HG02623 (cell line): ENCODE data around the gene DHRS7B.
A peak's percentile ranks its signal among the peaks of the same experiment; 100 is the strongest.
"Not testable (repeated sequence)": the region's sequence is repeated elsewhere in the genome, so short reads cannot be mapped to it uniquely, and the experiment has no call there.

Source experiments
- ATAC-seq: cut with Tn5 transposase; IDR thresholded peaks from one replicate; pipeline ENCODE4 v1.9.1; 2021; ENCODE audit warnings: moderate library complexity; ENCODE audit not compliant: unreplicated experiment

DHRS7B gene, protein sequence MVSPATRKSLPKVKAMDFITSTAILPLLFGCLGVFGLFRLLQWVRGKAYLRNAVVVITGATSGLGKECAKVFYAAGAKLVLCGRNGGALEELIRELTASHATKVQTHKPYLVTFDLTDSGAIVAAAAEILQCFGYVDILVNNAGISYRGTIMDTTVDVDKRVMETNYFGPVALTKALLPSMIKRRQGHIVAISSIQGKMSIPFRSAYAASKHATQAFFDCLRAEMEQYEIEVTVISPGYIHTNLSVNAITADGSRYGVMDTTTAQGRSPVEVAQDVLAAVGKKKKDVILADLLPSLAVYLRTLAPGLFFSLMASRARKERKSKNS

DNA sequence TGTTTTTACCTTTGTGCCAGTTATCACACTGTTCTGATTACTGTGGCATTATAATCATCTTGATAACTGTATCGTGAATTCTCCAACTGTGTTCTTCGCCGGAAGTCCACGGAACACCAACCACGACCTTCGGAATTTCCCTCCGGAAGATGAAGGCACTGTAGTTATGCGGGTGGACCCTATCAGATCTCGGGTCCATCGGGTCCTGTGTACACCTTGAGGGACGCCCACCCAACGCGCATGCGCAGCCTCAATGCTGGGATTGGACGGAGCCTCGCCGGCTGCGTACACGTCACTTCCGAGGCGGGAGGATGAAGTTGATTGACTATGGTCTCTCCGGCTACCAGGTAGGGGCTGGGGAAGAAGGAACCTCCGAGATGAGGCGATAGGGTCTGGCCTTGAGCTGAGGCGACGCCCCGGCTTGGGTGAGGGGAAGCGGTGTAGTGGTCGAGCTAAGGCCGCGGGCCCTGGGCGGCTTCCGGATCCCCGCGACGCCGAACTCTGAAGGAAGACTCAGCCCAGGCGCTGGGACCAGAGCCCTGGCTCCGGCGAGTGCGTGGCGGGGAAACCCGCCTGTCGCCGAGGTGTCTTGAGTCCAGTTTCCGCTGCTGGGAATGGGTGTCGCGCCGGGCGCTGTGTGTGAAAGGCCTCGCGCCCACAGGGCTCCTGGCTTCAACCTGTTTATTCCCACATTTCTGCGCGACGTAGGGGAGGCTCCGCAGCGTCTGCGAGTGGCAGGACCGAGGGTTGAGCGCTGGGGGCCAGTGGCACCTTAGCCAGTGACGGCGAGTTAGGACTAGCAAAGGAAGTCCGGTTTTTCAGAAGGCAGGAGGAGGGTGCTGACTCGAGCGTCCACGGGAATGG, at the start of gene DHRS7B:
TSS of gene DHRS7B (plus strand) at position 320 of the 864 bp plus-strand sequence. CDS start at position 328, 8 bp downstream.
- ATAC-seq = peak; percentile 97

DNA sequence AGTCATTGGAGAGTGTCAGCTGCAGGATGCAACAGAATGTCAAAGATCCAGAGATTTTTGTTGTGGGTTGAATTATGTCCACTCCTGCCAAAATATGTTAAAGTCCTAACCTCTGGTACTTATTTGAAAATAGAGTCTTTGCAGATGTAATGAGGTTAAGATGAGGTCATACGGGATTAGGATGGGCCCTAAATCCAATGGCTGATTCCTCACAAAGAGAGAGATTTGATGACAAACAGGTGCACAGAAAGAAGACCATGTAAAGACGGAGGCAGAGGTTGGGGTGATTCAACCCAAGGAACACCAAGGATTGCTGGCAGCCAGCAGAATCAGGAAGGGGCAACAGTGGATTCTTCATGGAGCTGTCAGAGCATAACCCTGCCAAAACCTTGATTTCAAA, 49.5 kb upstream of the DHRS7B start:
- ATAC-seq = no peak

DNA sequence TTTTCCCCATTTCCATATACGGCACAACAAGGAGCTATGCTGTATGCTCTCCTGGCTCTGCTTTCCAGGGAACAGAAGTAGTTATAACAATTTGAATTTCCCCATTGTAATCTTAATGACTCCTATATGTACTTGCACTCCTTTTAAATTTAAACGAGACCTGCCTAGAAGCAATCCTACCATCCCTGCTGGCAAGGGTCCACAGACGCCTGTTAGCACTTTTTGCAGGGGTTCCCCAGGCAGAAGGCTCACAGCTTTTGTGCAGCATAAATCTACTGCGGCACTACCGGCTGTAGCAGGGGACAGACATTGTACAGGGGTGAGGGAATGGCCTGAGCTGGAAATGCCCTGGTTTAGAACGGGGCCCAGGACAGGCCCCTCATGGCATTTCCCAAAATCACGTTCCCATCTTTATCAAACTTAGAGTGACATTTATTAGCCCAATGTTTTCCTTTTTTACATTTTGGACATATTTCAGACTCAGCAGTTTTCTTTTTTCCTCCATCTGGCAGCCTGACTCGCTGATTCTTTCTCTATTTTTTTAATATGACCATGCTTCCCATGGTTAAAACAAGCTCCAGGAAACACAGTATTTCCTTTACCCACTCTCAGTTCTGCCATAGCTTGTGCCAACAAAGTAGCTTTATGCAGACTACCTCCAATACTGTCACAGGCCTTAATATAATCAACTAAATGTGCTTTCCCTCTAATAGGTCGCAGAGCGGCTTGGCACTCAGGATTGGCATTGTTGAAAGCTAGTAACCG, 48.6 kb upstream of the DHRS7B start:
- ATAC-seq = no peak

DNA sequence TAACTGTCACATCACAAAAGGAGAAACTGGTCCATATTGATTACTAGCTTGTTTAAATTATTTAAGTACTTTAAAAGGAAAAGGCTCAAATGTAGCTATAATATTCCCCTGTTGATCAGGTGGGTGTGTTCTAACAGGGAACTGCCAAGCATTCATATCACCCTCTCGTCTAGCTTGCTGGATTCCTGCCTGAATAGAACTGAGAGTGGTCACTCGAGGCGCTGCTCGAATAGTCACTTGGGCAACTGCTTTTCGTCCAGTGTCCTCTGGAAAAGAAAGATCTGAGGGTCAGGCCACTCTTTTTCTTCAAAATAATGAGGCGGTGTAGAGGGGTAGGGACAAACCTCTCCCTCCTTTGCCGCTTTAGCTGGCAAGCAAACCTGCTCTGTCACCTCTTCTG, 47.6 kb upstream of the DHRS7B start:
- no peak for ATAC-seq

DNA sequence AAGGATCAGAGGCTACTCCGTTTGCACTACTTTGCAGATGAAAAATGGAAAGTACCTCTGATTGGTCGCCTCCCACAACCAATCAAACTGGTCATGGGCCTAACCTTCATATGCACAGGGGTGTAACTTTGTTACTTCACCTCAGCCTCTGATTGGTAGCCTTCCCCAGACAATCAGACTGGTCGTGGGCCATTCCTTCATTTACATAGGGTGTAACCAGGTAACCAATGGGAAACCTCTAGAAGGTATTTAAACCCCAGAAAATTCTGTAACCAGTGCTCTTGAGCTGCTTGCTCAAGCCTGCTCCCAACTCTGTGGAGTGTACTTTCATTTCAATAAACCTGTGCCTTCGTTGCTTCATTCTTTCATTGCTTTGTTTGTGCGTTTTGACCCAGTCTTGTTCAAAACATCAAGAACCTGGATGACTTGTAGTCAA, 44.7 kb upstream of the DHRS7B start:
- ATAC-seq = no peak

DNA sequence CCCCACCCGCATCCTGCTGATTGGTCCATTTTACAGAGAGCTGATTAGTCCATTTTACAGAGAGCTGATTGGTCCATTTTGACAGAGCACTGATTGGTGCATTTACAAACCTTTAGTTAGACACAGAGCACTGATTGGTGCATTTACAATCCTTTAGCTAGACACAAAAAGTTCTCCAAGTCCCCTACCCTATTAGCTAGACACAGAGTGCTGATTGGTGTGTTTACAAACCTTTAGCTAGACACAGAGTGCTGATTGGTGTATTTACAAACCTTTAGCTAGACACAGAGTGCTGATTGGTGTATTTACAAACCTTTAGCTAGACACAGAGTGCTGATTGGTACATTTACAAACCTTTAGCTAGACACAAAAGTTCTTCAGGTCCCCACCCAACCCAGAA, 41.5 kb upstream of the DHRS7B start:
- ATAC-seq = not testable (repeated sequence)

DNA sequence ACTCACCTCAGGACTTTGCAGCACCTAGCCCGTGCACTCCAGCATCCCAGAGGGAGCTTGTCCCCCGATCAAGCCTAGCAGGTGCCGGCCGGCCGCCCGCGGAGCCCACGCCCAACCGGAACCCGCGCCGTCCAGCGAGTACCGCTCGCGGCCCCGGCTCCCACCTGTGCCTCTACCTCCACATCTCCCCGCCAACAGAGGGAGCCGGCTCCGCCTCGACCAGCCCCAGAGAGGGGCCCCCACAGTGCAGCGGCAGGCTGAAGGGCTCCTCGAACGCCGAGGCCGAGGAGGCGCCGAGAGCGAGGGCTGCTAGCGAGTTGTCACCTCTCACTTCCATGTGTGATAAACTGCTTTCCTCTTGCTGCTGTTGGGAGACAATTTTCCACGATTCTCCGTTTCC, 41.1 kb upstream of the DHRS7B start:
- ATAC-seq = no peak

DNA sequence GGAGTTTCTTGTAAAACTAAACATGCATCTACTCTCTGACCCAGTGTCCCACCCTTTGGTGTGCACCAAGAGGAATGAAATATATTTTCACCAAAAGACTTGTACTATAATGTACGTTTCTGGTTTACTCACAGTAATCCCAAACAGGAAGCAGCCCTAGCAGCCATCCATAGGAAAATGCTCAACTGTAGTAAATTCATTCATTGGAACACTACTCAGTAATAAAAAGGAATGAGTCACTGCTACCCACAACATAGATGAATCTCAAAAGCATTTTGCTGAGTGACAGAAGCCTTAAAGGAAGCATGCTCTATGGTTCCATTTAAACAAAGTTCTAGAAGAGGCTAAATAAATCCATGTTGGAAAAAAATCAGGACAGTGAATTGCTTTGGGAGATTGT, 37.6 kb upstream of the DHRS7B start:
- no peak for ATAC-seq

DNA sequence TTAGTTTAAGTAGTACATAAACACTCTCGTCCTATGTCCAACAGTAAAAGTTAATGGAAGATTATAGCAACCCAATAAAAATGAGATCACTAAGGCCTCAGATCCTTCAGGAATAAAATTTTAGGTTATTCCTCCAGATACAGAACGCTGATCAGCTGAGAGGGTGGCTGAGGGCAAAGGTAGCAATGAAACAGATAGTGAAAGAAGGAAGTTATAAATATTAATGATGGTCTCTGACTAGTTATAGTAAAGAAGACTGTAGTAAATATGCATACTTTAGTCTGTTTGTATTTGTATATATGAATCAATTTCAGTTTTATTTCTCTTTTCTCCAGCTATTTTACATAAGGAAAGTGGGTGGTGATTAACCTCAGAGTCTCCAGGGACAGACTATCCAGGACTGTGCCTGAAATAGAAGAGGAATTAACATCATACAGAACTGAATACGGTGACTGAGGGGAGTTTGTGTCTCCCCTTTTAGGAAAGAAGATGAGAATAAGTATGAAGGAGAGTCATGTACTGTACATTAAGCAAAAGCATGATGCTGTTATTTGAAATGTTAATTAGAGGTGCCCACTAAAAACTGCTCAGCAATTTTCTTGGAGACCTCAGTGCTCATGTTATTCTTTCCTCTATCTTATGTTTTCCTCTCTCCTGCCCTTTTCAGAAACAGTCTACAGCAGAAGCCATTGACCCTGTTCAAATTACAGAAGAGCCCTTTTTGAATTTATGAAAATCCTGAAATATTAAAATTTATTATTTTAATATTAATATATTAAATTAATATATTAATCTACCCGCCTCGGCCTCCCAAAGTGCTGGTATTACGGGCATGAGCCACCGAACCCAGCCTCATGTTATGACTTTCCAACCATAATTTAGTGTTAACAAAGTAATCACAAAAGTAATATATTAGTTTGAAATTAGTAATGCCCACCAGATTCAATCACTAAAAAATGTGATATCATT, 36.5 kb upstream of the DHRS7B start:
- ATAC-seq = no peak

DNA sequence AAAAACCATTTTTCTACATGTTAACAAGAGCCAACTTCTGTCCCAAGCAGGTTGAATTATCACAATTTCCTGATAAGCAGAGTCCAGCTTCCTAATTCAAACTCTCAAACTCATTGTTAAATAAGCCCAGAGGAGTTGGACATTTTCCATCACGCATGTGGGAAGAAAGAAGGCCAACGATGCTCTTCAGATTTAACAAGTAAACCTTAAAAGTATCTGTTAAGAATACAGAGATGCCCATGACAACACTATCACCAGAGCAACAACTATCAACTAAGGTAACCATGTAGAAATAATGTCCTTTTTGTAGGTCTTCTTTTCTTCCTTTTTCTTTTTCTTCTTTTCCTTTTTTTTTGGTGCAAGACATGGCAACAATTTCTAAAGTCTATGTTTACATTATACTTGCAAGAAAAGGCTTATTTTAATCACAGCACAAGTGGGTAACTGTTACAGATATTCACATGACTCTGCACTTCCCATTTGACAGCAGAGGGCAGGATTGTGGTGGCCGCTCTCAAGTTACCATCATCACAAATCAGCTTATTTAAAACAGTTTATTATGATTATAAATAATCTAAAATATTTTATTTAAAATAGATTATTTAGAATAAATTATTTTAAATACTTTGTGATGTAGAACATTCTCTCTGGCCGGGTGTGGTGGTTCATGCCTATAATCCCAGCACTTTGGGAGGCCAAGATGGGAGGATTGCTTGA, 35.7 kb upstream of the DHRS7B start:
- ATAC-seq = no peak

DNA sequence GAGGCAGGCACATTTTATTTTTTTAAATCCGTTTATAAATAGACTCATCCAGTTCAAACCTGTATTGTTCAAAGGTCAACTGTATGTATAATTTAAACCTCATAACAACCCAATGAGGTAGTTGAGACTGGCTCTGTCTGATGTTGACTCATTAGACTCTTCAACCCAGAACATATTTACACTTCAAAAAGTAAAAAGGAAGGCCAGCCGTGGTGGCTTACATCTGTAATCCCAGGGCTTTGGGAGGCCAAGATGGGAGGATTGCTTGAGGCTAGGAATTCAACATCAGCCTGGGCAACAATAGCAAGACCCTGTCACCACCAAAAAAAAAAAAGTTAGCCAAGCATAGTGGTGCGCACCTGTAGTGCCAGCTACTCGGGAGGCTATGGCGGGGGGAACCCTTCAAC, 32.5 kb upstream of the DHRS7B start:
- no peak for ATAC-seq

DNA sequence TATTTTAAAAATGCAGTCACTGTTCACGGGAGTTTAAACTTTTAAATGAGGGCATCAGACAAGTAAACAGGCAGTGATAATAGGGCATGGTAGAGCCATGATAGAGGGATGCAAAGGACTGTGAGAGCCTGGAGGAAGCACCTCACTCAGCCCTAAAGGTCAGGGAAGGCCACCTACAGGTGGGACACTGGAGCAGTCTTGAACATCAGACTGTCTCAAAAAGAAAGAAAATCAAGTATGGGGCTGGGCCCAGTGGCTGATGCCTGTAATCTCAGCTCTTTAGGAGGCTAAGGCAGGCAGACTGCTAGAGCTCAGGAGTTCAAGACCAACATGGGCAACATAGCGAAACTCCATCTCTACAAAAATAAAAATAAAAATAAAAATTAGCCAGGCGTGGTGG, 31.0 kb upstream of the DHRS7B start:
- ATAC-seq = no peak

DNA sequence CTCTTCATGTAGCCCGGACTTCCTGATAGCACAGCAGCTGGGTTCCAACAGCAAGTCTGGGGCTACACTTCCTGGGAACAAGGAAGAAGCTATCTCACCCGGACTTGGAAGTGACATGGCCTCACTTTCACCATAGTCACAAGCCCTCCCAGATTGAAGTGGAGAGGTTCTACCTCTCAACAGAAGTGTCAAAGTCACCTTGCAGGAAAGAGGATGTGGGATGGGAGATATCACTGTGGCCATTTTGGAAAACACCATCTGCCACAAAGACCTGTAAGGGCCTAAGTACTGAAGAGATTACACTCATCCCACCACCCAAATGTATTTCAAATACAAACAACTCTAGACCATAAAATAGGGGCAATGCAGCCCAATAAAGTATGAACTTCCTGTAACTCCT, 29.9 kb upstream of the DHRS7B start:
- no peak for ATAC-seq

DNA sequence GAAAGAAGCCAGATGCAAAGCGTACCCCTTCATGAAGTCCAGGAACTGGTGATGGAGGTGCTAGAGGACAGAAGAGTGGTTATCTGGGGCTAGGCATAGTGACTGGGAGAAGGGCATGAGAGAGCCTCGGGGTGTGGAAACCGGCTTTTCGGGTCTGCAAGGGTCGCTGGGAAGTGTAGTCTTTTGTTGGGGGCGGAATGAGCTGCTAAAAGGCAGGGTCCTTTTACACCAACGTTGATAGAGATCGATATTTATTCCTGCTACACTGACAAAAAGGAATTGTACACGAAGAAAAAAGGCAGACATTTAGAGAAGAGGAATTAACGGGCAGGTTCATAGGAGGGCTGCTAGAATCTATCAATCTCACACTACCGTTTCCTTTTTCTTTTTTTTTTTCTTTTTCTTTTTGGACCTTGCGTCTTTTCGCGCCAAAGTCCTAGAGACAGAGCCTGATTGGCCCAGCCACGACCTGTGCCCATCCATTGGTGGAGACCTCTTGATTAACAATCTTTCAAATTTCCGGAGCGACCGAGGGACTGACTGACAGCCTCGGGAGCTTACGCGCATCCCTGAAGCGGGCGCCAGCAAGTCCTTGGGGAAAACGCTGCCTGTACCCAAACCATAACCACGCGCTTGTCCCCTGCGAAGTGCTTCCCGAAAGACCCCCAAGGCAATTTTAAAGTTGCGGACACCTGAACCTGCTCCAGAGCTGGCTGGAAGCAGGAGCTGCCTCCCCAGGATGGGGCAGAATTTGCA, 27.7 kb upstream of the DHRS7B start:
- ATAC-seq = peak; percentile 94

DNA sequence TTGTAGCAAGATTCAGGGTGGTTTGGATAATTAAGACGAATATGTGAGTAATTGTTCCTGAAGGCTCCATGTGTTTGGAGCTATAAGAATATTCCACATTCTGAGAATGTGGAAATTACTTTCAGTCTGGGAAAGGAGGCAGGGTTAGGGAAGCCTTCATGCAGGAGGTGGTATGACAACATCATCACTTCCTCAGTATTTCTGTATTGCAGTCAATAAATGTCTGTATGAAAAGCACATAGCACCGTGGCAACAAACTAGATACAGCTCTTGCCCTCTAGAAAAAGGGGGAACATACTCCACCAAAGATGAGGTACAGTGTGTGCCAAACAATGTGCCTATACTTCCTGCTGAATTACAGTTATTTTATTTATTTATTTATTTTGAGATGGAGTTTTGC, 26.1 kb upstream of the DHRS7B start:
- ATAC-seq = no peak

DNA sequence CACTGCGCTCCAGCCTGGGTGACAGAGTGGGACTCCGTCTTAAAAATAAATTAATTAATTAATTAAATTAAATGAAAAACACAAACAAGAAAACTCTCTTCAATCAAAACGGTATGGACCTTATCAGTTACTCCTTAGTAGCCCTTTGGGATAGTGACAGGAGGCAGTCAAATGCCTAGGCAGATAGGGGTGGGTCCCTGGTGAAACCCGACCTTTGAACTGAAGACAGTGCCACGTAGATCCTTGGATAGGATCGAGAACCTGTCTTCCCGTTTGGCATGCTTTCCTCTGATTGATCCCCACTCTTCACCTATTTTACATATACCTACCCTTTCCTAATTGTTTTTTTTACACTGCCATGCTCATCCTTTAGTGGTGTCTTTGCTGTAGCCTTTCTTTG, 22.2 kb upstream of the DHRS7B start:
- no peak for ATAC-seq

DNA sequence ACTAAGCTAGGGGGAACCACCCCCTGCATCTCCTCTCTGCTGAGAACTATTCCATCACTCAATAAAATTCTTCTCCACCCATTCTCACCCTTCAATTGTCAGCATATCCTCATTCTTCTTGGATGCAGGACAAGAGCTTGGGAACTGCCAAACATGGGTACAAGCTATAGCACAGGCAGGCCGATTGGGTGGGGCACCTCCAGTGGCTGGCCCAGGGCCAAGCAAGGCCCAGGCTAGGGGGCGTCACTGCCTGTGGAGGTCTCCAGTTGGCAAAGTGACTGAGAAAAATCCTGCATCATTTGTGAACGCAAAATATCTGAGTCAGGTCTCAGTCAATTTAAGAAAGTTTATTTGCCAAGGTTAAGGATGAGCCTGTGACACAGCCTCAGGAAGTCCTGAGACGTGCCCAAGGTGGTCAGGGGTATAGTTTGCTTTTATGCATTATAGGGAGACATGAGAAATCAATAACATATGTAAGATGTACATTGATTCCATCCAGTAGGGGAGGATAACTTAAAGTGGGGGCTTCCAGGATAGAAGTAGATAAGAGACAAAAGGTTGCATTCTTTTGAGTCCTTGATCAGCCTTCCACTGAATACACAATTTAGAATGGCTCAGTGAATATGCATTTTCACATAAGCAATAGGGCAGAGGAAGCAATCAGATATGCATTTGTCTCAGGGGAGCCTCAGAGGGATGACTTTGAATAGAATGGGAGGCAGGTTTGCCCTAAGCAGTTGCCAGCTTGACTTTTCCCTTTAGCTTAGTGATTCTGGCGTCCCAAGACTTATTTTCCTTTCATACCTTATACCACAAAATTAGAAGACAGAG, 21.5 kb upstream of the DHRS7B start:
- ATAC-seq = no peak

DNA sequence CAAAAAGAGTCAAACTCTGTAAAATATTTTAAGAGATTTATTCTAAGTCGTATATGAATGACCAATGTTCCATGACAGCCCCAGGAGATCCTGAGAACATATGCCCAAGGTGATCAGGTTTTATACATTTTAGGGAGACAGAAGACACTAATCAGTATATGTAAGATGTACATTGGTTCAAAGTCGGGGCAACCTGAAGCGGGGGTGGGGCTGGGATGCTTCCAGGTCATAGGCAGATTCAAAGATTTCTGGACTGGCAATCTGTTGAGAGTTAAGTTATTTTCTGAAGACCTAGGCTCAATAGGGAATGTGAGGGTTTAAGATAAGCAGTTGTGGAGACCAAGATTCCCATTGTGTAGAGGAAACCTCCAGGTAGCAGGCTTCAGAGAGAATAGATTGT, 20.4 kb upstream of the DHRS7B start:
- no peak for ATAC-seq
